ENCODE data around the gene FGD4.

GRCh38 chr12:32444895-32445294, 45.5 kb downstream of the FGD4 start:
- TF ChIP-seq CTCF (IDR thresholded peaks at IDR 0.05) (no peak), POLR2A (IDR thresholded peaks at IDR 0.05) (no peak)

Data from body of pancreas (tissue), 4 donors.